ENCODE data around the gene TTLL3. TPM values are rescaled to one million over a fixed set of nuclear protein-coding genes. Genes with fewer than 3 reads are reported as not detected.

TTLL3 gene
- polyA plus RNA-seq, 1 of the 3 experiments (the other 2 are of a cell fraction): 41.6 TPM

GRCh38 chr3:9781551-9781950, 28.5 kb upstream of the TTLL3 start:
- H3K9ac ChIP-seq: no peak overlapping the region
- no peak overlapping the region for H3K4me2 ChIP-seq
- 38% methylated on average over 1 of the region's 1 CpG for WGBS (ENCODE audit: low lambda C conversion rate)
- no peak overlapping the region for H3K4me3 ChIP-seq (ENCODE audit: low read depth in 2 of 2, low read length in 1 of 2)
- H3K27ac ChIP-seq (ENCODE audit: low read depth in 2 of 2, low read length in 1 of 2): no peak overlapping the region
- TF ChIP-seq MEF2A (IDR thresholded peaks at IDR 0.05; ENCODE audit: borderline replicate concordance, low read depth): no peak
- TF ChIP-seq MAX (IDR thresholded peaks at IDR 0.05; ENCODE audit: low read depth): no peak
- no peak for TF ChIP-seq JUND (IDR thresholded peaks at IDR 0.05)
- no peak for TF ChIP-seq ELF1 (IDR thresholded peaks at IDR 0.05)
- TF ChIP-seq REST (IDR thresholded peaks at IDR 0.05; ENCODE audit: low read depth, low read length): no peak
- TF ChIP-seq CHD2 (IDR thresholded peaks at IDR 0.05; ENCODE audit: low read length, partially characterized antibody): no peak
- TF ChIP-seq EZH2phosphoT487 (IDR thresholded peaks at IDR 0.05; ENCODE audit: borderline replicate concordance, low read depth): no peak
- no peak for TF ChIP-seq MXI1 (IDR thresholded peaks at IDR 0.05; ENCODE audit: low read depth, low read length)
- no peak for TF ChIP-seq RXRA (IDR thresholded peaks at IDR 0.05; ENCODE audit: borderline replicate concordance, low read depth)
- no peak for TF ChIP-seq EP300 (IDR thresholded peaks at IDR 0.05; ENCODE audit: borderline replicate concordance in 1 of 2, low read depth in 1 of 2, low read length in 1 of 2)
- TF ChIP-seq NFIC (IDR thresholded peaks at IDR 0.05; ENCODE audit: borderline replicate concordance): no peak
- no peak for TF ChIP-seq RCOR1 (IDR thresholded peaks at IDR 0.05; ENCODE audit: low read length)
- TF ChIP-seq GATA2 (CRISPR knock-in tag; IDR thresholded peaks at IDR 0.05): no peak
- TF ChIP-seq TCF12 (IDR thresholded peaks at IDR 0.05): no peak
- TF ChIP-seq IRF3 (IDR thresholded peaks at IDR 0.05; ENCODE audit: low read depth, low read length): no peak
- TF ChIP-seq CTCF (IDR thresholded peaks at IDR 0.05): no peak
- TF ChIP-seq TEAD4 (IDR thresholded peaks at IDR 0.05; ENCODE audit: borderline replicate concordance, insufficient read depth): no peak
- no peak for TF ChIP-seq PBX3 (IDR thresholded peaks at IDR 0.05)
- TF ChIP-seq NRF1 (IDR thresholded peaks at IDR 0.05; ENCODE audit: low read depth, low read length): no peak
- TF ChIP-seq RFX5 (IDR thresholded peaks at IDR 0.05; ENCODE audit: low read length): no peak
- no peaks in the 10 kb centered on the region for H3K27me3 ChIP-seq (ENCODE audit: insufficient read depth)
- no peaks in the 10 kb centered on the region for H3K9me3 ChIP-seq
- peaks cover 26 to 42% of the 10 kb centered on the region in 2 experiments for H3K36me3 ChIP-seq (replicated peaks in 1 of 2; ENCODE audit: control insufficient read depth in 1 of 2, insufficient read depth in 2 of 2, low read length in 1 of 2)
- no peaks in the 10 kb centered on the region for H4K20me1 ChIP-seq (ENCODE audit: insufficient read depth)
- no peaks in the 10 kb centered on the region for H3K79me2 ChIP-seq (ENCODE audit: insufficient read depth)
- no peaks in the 10 kb centered on the region for H3K9me2 ChIP-seq
- H3K4me1 ChIP-seq (ENCODE audit: control insufficient read depth in 1 of 2, insufficient read depth in 2 of 2, low read depth in 1 of 2, low read length in 1 of 2): no peaks in the 10 kb centered on the region; a peak in 1 of 4 replicates
- H2AFZ ChIP-seq (ENCODE audit: low read depth): no peak overlapping the region
- ChIA-PET CTCF (no interaction called here), POLR2A (interaction anchor here (0.6 to 1.1 kb wide), 3 partner anchors 11 to 13 kb away, joined by 3 to 4 read pairs (median 4); partner anchors contain the start of genes ARPC4, CAMK1 and TADA3)
- no peak for DNase-seq
- H3F3A ChIP-seq (replicated peaks; ENCODE audit: insufficient read depth): peaks cover 13% of the 10 kb centered on the region
